SW 1271 (cell line): ENCODE results near the gene KRT6A.

Experiments used
- DNase-seq, 2 experiments: peaks; one replicate each; lab custom pipeline; 2025; lab: John Stamatoyannopoulos, UW

KRT6A gene

DNA sequence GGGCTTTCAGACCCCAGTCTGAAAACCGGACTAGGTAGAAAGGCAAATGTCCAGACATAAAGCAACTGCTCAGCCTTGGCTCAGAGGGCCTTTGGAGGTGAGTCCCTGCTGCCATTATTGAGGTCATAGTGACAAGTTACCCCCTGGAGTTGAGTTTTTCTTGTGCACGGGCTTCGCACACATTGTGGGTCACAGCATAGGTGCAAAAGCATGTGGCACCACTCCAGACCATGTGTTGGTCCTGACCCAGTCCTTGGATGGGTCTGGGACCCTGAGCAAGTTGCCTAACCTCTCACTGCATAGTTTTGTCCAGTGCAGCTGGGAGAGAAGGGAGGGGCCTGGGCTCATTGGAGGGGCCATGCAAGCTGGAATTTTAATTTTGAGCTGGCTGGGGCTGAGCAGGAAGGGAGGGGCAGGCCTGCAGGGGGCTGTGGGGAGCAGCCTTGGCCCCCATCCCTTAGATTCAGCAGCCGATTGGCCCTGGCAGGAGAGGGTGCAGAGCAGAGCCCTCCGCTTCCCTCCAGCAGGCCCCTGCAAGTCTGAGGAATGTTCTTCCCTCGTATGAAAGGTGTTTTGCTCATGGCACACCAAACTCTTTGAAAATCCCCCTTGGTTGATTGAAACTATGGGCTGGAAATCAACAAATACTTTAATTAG is 31.3 kb upstream of the KRT6A start:
- DNase-seq: no peak

DNA sequence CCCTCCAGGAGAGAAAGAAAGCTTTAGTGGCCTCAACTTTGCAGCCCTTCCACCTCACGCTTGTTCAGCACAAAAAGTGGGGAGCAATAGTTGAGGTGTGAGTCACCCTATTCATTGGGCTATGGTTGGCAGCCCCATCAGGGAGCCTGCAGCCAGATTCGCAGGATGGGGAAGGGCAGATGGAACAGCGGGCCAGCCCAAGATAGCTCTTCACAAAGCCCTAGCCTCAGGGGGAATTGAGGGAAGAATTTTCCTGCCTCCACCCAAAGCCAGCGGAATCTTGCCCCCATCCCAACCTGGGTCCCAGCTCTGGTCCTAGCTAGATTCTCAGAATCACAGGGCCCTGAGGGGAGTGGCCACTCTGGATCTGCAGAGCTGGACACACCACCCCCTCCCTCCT is 30.8 kb upstream of the KRT6A start:
- DNase-seq: no peak

DNA sequence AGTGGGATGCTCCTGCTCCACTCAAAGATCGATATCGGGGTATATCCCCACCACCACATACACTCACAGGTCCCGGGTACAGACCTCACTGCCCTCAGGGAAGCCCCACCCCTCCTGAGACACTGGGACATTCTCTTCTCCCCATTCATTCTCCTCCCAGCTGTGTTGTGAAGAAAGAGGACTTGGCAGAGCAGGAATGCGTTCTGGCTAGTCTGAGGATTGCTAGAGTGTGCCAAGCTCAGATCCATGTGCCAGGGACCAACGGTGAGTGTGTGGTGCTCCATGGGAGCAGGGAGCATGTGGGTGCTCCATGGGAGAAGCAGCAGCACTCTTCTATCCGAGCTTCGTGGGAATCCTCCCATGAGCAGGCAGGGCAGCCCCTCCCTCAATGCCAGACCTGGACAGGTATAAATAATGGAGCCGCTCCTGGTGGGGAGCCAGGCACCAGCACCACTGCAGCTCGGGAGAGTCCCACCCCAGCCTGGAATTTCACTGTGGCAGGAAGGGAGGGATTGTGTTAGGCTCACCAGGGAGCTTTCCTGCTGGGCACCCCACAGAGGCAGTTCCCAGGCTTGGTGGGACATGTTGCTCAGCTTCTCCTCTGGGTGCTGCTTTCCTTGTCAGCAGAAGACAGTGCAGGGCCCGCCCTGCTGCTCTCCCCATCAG is 29.4 kb upstream of the KRT6A start:
- DNase-seq: no peak

DNA sequence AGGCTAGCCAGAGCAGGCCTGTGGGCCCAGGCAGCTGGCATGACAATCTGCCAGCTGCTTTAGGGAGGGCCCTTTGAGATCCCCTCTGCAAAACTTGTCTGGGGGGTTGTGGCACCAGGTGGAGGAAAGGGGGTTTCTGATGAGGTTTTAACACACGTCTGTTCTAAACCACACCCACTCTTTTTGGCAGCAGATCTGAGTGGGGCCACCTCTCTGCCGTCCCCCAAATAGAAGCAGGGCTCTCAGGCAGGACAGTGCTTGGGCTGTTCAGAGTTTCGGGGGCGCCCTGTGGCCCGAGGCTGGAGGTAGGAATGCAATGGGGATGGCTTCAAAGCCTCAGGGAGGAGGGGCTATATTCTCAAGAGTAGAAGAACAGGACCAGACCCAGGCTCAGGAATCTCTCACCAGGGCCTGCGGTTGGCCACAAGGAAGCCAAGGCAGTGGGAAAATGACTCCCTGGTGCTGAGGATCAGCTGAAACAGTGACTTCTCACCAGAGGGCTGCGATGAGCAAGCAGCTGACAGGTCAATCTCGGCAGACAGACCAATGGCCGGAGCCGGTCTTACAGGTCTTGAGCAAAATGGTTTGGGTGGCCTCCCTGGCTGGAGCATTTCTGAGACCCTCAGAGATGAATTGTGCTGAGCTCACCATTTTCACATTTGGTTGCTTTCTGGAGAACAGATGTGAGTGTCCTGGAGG is 28.7 kb upstream of the KRT6A start:
- no peak for DNase-seq

DNA sequence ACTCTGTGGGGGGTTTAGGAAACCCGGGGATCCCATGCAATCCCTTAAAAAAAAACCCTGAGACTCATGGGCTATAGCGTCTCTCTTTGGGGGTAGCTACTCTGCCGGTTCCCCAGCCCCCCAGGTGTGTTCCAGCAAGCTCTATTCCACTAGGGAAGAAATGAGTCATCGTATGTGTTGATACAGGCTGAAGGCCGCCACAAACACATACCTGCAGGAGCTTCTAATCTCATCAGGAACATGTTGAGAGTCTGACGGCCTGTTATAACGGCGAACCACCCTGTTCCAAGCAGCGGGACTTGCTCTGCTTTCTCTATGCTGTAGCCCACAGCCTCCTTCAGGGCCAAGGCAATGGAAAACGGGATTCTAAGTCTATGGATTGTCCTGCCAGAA is 28.1 kb upstream of the KRT6A start:
- DNase-seq: no peak

DNA sequence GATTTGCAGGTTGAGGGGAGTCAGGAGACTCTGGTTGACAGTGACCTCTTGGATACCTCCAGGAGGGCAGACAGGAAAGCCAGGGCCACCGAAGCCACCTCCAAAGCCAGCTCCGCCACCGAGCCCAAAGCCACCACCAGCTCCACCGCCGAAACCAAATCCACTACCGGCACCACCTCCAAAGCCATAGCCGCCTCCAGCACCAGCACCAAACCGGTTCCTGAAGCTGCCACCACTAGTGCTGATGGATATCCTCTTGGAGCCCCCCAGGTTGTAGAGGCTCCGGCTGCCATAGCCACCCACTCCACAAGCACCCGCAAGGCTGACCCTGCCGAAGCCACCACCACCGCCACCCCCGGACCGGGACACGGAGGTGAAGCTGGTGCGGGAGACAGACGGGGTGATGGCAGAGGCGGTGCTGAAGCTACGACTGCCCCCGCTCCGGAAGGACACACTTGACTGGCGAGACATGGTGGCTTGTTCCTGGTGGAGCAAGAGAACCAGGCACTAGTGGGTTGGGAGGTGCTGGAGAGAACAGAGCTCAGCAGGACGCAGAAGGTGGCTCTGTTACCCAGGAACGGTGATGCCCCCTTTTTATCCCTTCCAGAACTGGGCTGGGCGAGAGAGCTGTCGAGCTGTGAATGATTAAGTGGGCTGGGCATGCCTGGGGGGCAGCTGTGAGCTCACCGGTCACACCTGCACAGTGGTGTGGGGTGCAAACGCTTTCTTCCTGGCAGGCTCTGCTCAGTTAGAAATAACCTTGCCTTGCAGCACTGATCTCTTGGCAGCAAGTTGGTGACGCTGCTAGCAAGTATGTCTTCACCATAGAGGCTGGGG is 27.0 kb upstream of the KRT6A start, which contains the start of gene KRT5:
Gene KRT5, minus strand, starts transcription at position 569 of the 837 bp plus-strand sequence. Its CDS starts 98 bp downstream, at position 471.
- no peak for DNase-seq

DNA sequence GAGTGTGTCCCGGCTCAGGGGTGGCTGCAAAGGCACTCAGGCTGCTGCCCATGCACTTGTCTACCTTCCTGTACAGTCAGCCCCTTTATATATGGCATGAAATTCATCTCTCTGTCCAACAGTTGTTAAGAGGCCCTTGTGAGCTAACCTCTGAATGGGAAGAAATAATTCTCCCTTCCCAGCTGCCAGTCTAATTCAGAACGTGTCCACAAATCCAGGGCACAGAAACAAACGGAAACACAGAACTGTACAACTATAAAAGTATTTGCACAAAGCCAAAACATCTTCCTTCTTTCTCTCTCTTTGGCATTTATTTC is 26.3 kb upstream of the KRT6A start:
- DNase-seq: no peak

DNA sequence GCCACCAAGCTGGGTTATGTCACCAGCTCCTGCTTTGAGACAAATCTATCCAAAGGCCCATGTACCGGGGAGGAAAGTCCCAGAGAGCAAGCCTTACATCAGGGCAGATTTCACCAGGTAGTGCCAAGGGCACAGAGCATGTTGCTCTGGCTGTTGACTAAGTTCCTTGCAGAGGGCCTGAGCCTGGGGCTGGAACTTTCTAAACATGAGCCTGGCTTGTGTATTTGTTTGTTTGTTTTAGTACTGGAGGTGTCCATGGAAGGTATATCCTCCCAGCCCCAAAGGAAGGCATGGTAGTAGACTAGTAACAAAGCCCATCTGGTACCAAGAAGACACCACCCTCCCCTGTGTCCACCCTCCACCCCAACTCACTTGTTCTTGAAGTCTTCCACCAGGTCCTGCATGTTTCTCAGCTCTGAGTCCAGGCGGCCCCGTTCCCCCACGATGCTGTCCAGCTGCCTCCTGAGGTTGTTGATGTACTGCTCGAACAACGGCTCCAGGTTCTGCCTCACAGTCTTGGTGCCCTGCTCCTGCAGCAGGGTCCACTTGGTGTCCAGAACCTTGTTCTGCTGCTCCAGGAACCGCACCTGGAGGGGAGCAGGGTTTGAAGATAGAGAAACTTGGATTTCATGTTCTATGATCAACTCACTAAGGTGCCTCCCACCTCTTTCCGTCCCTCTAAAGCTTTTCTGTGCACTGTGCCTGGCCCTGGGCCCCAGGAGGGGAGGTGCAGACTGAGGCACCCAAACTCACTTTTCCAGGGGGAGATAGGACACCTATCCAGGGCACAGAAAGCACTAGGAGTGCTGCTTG is 25.7 kb upstream of the KRT6A start:
- DNase-seq: no peak

DNA sequence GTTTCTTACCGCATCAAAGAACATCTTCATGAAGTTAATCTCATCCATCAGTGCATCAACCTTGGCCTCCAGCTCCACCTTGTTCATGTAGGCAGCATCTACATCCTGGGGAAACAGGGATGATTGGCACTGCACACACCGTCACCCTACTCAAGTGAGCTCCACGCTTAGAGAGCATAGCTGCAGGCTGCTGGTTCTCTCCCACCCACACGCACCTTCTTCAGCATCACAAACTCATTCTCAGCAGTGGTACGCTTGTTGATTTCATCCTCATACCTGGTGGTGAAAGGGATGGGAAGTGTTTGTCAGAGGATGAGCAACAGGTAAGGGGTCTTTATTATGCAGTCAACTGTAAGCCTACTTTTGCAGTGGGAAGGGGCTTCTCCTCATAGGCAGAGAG is 24.8 kb upstream of the KRT6A start:
- no peak for DNase-seq

DNA sequence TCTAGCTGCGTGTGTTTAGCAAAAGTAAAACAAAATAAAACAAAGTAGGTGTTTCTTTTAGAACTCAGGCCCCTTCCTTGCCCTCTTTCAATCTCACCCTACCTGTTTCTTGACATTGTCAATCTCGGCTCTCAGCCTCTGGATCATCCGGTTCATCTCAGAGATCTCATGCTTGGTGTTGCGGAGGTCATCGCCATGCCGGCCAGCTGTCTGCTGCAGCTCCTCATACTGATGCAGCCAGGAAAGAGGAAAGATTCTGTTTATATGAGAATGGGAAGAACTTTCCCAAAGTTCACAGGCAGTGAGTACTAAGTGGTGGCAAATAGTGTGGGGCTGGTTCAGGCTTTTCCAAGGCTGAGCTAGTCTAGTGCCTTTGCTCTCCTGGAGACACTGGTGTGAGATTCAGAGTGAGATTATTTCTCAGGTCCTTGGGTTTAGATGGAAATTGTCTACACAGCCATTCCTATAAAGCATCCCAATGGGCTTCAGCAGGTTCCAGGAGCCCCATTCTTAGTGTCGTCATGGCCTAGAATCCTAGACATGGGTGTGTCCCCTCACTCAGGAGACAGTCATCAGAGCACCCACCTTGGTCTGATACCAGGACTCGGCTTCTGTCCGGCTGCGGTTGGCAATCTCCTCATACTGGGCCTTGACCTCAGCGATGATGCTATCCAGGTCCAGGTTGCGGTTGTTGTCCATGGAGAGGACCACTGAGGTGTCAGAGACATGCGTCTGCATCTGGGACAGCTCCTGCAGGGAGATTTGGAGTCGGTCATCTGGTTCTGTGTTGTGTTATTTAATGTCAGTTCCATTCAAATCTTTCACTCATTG is 24.2 kb upstream of the KRT6A start:
- DNase-seq: no peak

DNA sequence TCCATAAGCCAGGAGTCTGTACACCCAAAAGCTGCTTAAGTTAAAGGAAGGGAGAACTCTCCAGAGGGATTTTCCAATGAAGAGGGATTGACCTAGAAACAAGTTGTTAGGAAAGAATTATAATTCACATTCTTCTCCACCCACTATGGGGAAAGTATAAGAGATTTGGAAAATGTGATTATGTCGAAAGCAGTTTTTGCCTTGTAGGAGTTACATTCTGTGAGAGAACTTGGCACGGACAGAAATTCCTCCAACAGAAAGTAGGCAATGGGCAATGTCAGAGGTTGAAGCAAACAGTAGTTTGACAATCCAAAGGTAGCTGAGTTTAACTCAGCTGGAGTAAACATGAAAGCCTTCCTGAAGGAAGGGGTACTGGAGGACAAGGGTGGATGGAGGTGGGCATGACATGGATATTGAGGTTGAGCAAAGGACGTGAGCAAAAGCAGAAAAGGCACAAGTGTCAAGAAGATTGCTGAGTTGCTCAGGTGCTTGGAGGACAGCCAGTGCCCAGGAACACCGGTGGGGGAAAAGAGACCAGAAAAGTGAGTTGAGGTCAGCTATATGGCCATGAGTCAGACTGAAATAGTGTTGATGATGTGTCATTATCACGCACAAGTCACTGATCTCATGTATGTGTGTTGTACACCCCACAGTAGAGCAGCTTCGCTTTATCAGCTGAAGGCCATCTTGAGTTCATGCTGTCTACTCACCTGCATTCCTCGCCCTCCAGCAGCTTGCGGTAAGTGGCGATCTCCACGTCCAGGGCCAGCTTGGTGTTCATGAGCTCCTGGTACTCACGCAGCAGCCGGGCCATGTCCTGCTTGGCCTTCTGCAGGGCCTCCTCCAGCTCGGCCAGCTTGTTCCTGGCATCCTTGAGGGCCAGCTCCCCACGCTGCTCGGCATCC is 23.1 kb upstream of the KRT6A start:
- no peak for DNase-seq

DNA sequence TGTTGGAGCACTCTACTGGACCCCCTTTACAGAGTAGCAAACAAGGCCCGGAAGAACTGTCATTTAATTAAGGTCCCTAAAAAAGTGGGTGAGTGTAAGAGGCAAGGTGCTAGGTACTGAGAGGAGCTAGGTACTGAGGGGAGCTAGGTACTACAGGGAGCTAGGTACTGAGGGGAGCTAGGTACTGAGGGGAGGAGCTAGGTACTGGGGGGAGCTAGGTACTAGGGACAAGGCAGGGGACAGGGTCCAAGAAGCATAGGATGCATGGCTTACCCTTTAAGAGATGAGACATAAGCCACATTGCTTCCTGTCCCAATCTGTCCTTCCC is 22.2 kb upstream of the KRT6A start:
- DNase-seq: no peak

DNA sequence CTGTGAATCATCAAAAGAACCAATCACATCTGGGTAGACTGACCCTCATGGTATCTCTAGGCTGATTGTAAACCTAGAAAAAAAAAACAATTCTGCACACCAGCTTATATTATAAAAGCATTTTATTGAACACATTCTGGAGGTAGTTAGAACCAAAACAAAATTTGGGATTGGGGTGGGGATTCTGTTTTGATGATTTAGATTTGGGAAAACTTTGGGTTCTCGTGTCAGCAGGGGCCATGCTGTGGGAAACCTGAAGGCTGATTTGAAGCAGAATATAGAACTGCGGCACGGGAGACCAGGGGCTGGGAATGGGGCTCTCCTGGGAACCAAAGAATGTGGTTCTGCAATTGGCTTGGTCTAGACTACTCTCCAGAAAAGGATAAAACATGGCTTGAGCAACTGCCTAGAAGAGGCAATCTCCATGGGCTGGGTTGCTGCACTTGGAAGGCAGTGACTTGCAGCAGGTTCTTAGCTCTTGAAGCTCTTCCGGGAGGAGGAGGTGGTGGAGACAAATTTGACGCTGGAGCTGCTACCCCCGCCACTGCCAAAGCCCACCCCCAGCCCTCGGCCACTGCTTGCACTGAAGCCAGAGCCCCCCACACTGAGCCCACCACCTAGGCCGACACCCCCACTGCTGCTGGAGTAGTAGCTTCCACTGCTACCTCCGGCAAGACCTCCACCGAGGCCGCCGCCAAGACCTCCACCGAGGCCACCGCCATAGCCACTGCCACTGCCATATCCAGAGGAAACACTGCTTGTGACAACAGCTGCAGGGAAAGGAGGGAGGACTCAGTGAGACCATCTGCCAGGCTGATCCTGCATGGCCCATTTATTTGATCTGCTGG is 21.6 kb upstream of the KRT6A start:
- DNase-seq: no peak

DNA sequence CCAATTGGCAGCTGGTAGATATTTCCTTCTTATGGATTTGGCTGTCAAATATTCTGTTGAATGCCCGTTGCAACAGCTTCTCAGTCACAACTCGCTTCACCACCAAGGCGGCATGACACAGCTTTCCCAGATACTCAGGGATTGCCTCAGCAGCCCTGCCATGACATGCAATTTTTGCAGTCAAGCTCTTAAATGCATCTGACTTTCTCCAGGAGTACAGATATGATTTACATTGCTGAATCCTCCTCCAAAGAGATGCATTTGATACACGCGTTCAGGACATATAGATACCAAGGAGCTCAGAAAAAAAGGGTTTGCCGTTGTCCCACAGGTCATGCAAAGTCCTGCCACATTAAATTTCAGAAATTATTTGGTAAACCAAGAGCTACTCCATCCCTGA is 20.7 kb upstream of the KRT6A start:
- no peak for DNase-seq

DNA sequence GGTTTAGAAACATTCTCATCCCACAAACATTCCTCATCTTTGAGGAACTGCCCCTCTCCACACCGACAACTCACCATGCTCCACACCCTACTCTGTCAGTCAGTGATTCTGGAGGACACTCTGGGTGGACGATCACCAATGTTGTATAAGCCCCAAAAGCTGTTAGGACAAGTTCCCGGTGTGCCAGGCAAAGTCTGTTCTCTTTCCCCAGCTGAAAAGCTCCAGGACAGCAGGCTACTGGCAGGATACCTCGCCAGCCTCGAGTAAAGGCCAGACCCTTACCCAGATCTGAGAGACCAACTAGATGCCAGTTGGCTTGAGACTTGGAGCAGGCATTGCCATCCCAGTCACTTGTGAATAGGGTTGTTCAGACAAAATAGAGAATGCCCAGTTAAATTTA is 15.2 kb upstream of the KRT6A start:
- DNase-seq: no peak

DNA sequence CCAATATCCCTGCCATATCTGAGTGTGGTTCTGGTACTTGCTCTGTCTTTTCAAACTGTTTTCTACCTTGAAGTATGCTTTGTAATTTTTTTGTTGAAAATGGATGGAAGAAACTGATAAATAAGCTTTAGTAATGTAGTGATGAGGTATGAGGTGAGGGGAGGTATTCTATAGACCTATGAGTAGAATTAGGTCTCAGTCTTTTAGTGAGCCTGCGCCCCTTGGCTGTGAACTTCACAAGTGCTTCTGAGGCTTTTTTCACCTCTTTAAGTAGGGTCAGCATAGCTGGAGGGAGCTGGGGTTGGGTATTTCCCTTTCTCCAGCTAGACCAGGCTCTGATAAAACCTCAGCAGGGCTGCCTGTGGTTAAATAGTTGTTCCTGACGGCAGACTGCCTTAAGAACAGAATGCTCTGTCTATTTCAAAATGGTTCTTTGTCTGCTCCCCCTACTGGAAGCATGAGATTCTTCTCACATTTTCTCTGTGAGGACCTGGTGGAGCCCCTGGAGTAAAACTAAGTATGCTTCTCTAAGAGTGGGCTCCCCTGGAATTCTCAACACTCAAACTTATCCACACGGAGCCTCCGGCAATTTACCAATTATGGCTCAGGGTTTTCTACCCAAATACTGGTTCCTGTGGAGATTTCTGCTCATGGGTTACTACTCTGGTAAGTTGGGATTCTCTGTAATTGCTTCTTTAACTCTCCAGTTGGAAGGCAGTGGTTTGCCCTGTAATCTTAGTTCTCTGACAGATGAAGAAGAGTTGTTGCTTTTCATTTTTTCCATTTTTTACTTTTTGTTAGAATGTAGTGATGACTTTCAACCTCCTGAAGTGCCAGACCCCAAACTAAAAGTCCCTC is 14.0 kb upstream of the KRT6A start:
- peak in 1 of 2 experiments; percentile 26 for DNase-seq

DNA sequence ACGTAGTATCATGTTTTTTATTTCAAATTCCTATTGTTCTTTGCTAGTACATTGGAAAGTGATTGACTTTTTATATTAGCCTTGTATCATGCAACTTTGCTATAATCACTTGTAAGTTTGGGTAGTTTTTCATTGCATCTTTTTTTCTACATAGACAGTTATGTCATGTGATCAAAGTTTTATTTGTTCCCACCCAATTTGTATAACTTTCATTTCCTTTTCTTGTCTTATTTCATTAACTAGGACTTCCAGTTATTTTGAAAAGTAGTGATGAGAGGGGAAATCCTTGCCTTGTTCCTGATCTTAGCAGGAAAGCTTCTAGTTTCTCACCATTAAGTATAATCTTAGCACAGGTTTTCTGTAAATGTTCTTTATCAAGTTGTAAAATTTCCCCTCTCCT is 9.8 kb upstream of the KRT6A start:
- no peak for DNase-seq

DNA sequence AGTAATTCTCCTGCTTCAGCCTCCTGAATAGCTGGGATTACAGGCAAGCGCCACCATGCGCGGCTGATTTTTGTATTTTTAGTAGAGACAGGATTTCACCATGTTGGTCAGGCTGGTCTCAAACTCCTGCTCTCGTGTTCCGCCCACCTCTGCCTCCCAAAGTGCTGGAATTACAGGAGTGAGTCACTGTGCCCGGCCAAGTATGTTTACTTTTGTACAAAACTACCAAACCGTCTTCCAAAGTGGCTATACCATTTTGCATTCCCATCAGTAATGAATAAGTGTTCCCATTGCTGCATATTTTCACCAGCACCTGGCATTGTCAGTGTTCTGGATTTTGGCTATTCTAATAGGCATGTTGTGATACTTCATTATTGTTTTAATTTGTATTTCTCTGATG is 8.4 kb upstream of the KRT6A start:
- no peak for DNase-seq
